Measurements from ENCODE around the gene DUSP15.

Gene DUSP15

DNA sequence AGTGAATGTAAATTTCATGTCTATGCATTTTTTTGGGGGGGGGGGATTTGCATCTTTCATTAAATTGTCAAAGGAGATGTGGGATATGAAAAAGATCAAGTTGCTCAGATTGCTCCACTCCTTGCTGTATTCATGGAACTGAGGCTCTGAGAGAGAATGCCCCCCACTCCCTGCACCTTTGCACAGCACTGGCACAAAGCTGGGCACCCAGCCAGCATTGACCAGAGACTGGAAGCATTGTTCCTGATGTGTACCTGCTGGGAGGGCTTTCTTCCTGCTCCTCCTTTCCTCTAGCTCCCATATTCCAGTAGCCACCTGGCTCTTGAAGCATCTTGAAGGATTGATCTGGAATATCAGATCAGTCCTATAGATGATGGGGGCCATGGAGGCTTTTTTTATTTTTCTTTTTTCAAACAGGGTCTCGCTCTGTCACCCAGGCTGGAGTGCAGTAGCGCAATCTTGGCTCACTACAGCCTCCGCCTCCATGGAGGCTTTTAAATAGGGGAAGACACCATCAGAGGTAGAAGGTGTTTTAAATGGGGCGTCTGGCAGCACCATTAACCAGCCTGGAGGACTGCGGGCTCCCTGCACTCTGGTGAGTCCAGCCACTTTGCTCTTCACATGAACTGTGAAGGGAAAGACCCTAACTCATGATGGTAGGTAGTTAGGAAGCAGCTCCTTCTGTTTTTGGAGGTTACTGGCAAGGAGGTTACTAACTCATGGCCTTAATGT is 10.9 kb downstream of the DUSP15 start:
- no peak for DNase-seq

GRCh38 chr20:31858760-31859083 is 11.6 kb downstream of the DUSP15 start:
- DNase-seq, result no peak

DNA sequence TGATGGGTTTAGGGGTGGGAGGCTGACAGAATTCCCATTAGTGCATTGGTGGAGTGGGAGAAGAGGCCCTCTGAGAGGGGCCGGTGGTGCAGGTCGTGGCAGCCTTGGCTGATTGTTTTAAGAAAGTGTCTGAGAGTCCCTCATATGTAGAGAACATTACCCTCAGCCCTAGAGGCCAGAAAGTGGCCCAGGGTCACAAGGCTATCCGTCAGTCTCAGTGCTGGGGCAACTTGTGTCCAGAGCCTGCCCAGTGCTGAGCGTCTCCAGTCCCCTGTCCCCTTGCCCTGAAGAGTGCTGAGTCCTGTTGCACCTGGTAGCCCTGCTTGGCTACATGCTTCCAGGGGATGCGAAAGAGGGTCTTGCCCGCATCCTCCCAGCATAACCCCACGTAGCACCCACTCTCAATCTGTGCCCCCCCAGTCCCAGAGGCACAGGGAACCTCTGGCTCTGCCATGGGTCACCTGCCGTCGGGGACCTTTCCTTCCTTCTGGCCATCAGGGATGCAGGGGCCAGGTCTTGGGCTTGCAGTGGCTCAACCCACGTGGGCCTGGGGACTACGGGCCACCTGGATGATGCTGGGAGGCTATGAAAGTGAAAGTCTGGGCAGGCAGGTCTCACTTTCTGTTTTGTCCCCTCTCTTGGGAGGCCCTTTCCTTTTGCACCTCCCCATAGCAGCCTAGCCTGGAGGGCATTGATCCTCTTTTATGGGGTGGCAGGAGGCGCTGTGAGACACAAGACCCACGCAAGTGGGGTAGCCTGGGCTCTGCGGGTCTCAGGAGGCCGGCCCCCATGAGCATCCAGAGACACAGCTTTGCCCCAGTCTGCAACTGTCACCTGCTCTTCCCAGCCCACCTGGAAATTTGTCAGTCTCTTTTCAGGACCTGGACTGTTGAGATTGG is 12.2 kb downstream of the DUSP15 start:
- no peak for DNase-seq

DNA sequence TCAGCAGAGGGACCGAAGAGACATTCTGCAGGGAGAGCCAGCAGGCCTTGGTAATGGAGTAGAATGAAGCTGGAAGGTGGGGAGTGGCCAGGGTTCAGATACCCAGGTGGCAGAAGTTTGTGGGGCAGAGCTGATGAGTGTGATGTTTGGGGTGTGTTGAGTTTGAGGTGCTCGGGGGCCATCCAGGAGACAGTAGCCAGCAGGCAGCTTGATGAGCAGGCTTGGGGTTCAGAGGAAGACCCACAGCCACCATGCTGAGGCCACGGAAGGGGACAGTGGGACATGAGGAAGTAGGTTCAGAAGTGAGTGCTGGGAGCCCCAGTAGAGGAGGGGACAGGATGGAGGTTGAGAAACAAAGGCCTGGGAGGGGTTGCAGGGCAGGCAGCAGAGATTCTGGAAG is 13.8 kb downstream of the DUSP15 start:
- DNase-seq, result no peak

GRCh38 chr20:31853481-31853880 is 16.8 kb downstream of the DUSP15 start:
- DNase-seq, result no peak

DNA sequence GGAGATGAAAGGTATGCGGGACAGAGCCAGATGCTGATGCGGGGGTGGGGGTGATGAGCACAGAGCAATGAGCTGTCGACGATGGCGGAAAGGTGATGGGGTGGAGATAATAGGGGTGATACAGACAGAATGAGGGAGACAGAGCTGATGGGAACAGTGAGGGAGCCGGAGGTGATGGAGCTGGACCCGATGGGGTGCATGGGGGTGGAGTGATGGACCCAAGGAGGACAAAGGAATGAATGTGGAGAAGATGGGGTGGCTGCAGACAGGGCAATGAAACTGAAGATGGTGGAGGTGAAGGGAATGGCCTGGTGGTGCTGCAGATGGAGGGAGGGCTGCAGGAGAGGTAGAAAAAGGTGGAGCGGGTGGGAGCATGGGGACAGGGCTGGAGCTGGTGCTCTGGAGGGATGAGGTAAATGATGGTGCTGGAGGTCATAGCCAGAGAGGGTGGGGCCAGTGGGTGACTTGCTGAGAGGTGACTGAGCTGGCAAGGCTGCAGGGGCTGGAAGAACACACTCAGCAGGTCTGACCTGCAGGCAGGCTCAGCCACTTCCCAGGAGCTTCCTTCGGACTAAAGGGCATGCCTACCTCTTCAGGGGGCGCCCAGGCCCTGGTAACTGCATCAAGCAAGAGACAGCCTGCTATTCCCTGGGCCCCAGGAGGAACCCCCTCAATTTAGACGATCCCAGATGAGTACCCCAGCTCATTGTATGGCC is 18.9 kb downstream of the DUSP15 start:
- no peak for DNase-seq

GRCh38 chr20:31849306-31849930 is 20.9 kb downstream of the DUSP15 start:
- no peak for DNase-seq

- DNase-seq, result no peak
Measured at GRCh38 chr20:31848088-31848999, 22.0 kb downstream of the DUSP15 start.

- DNase-seq, result no peak
Measured at GRCh38 chr20:31846793-31847138, 23.6 kb downstream of the DUSP15 start.

- no peak for DNase-seq
Measured at GRCh38 chr20:31845300-31845863, 24.9 kb downstream of the DUSP15 start, which contains the start of gene FOXS1. Gene FOXS1, minus strand, starts transcription at chr20:31845604. Its CDS starts 62 bp downstream, at chr20:31845542.

- DNase-seq, result no peak
Measured at GRCh38 chr20:31844737-31845299, 25.5 kb downstream of the DUSP15 start.

- DNase-seq, result no peak
Measured at GRCh38 chr20:31843881-31844280, 26.4 kb downstream of the DUSP15 start.

- DNase-seq, result no peak
Measured at GRCh38 chr20:31843288-31843687, 27.0 kb downstream of the DUSP15 start.

GRCh38 chr20:31842471-31843157 is 27.7 kb downstream of the DUSP15 start:
- no peak for DNase-seq

GRCh38 chr20:31841928-31842327 is 28.4 kb downstream of the DUSP15 start:
- no peak for DNase-seq

DNA sequence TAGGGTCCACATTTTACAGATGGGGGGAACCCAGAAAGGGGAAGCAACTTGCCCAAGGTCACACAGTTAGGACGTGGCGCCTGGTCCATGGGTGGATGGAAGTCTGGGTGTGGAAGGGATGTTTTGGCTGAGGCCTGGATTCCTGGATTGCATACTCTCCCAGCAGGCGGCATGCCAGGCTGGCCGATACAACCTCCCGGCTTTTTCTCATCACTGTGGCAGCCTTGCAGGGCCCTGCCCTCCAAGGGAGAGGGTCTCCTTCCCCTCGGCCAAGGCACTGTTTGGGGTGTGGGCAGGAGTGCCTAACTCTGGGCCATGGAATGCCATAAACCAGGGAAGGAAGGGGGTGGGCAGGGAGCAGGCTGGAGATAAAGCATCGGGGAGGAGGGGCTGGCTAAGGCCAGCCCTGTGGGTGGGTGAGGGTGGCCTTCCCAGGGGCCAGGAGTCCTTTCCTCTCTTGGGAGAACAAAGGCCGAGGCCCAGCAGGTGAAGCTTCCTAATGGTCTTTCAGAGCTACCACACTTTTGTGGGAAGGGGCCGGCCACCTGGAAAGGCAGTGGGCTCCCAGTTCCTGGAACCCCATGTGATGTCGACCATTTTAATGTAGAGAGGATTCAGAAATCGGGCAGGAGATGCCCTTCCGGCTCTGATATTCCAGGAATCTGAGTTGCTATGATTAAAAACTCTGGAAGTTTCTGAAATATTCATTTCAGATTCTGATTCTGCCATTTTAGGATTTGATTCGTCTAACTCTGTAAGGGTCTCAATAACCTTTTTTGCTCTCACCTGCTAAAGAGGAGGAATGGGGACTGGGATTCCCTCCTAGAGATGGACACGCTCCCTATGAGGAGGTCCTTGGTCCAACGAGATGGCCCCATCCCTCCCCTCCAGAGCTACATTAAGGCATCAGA is 29.2 kb downstream of the DUSP15 start:
- DNase-seq, result no peak

DNA sequence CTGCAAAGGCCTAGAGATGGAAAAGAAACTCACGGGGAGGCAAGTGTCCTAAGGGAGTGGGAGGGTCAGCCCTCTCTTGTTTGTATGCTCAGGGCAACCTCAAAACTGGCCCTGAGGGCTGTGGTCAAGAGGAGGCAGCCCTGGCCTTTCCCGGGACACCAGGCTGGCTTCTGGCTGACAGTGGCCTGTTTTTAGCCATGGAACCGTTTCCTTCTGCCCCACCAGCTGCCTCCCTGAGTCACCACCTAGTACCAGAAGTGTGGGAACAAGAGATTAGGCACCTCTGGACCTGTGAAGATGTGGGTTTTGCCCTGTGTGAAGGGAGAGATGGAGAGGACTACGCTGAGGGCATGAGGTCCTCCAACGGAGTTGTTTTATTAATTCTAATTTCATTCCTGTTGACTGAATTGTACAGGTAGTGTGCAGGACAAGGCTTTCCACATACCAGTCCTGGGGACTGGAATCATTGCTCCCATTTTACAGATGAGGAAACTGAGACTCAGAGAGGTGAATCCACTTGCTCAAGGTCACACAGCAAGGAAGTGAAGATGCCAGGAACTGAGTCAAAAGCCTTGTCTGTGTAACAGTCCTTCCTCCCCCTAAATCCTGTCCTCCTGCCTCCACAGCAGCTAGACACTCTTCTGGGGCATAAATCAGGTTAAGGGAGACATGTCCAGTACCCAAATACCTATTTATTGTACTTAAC is 30.4 kb downstream of the DUSP15 start:
- no peak for DNase-seq

GRCh38 chr20:31838646-31839292 is 31.6 kb downstream of the DUSP15 start:
- no peak for DNase-seq
